ENCODE measurements around the gene ADAM10.

Gene ADAM10

DNA sequence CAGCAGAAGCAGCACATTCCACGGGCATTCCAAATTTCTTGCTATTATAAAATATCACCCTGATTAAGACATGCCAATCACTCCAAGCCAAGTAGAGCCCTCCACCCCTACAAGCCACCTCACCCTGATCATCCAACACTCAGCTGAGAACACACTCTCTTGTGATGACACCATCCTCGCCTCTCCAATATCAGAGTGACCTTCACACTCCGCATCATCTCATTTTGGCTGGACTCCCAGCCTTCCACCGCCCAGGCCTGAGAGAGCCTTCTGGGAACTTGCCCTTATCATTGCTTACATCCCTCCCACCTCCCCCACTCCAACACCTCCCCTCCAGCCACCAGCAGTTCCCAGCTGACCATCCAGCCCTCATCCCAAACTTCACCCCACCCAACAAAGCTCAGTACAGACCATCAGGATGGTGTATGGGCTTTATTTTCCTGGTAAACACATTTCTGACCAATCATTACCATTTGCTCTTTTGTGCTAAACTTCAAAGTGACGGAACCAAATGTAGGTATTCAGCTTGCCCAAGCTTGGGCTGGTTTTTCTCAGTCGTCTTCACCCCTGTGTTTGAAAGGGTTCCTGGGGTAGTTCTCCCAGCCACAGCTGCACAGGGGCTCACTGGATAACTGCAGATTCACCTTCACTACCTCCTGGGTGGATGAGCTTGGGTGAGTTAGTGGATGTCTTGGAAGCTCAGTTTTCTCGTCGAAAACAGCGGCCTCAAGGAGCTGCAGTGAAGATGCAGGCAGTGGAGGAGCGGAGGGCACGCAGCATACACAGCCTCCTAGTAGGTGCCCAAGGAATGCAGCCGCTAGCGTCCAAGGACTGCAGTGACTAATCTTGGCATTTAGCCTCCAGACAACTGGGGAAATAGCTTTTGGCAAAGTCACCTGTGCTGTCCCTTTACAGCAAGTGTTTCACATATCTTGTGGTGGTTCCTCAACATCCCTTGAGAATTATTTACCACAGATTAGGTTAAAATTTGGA lies 202.6 kb downstream of the ADAM10 start:
- TF ChIP-seq, protein P1, sequence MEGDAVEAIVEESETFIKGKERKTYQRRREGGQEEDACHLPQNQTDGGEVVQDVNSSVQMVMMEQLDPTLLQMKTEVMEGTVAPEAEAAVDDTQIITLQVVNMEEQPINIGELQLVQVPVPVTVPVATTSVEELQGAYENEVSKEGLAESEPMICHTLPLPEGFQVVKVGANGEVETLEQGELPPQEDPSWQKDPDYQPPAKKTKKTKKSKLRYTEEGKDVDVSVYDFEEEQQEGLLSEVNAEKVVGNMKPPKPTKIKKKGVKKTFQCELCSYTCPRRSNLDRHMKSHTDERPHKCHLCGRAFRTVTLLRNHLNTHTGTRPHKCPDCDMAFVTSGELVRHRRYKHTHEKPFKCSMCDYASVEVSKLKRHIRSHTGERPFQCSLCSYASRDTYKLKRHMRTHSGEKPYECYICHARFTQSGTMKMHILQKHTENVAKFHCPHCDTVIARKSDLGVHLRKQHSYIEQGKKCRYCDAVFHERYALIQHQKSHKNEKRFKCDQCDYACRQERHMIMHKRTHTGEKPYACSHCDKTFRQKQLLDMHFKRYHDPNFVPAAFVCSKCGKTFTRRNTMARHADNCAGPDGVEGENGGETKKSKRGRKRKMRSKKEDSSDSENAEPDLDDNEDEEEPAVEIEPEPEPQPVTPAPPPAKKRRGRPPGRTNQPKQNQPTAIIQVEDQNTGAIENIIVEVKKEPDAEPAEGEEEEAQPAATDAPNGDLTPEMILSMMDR (IDR thresholded peaks at IDR 0.05; ENCODE audit: extremely low read depth, missing control alignments), result no peak
- no peak for DNase-seq (ENCODE audit: low spot score)

DNA sequence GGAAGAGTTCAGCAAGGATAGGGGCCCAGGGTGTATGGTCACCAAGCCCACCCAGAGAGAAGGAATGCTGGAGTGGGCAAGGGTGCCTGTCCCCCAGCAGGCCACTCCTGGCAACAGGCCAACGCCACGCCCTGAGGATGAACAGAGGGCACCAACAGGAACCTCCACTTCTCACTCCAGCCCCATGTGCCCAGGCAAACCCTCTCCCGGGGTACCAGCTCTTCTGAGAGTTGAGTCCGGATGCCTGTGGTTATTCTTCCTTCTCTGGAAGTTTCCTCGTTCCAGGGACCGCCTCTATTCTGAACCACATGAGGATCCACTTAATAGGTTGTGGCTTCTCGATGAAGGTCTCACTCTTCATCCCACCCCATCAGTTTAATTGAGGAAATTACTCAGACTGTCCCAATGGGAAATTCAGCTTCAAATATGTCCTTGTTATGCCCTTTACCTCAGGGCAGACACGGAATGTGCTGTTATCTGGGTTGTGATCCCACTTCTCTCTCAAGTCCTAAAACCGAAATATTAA lies 203.4 kb downstream of the ADAM10 start:
- DNase-seq (ENCODE audit: low spot score), result no peak
- TF ChIP-seq, protein P1 (IDR thresholded peaks at IDR 0.05; ENCODE audit: extremely low read depth, missing control alignments), result no peak

DNA sequence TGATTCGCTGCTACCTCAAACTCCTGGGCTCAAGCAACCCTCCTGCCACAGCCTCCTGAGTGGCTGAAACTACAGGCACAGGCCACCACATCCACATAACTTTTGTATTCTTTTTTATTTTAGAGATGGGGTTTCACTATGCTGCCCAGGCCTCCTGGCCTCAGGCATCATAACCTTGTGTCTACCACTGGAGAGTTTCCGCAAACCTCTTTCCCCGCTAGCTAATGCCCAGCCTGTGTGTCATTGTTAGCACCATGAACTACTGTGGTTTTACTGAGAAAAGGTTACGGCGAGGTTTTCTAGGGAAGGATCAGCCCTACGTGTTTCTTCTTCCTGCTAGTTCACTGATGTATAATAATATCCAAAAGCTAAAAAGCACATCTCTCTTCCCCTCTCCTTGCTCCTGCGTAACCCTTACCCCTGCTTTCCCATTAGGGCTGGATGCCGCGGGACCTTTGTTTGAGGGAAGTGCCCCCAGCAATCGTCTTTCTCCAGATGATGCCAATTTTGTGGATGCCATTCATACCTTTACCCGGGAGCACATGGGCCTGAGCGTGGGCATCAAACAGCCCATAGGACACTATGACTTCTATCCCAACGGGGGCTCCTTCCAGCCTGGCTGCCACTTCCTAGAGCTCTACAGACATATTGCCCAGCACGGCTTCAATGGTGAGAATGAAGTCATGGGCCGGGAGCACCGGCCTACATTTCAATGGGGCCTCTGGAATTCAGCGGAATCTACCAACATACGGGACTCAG lies 204.0 kb downstream of the ADAM10 start:
- no peak for DNase-seq (ENCODE audit: low spot score)
- TF ChIP-seq, protein P1 (IDR thresholded peaks at IDR 0.05; ENCODE audit: extremely low read depth, missing control alignments), result no peak

DNA sequence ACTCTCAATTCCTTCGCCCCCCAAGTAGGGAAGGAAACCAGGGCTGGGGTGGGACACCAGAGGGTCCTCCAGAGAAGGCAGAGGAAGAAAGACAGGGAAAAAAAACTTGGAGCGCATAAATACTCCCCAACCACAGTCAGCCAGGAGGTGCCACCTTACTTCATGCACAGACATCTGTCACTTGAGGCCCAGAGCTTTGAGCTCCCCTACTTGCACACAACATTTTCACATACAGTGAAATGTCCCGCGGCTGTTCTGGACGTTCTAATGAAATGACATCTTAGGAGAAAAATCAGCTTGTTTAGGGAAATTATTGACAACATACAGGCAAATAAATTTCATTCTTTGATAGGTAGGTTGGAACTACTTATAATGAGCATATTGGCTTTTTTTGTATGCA lies 204.8 kb downstream of the ADAM10 start:
- no peak for DNase-seq (ENCODE audit: low spot score)
- TF ChIP-seq, protein P1 (IDR thresholded peaks at IDR 0.05; ENCODE audit: extremely low read depth, missing control alignments), result no peak

DNA sequence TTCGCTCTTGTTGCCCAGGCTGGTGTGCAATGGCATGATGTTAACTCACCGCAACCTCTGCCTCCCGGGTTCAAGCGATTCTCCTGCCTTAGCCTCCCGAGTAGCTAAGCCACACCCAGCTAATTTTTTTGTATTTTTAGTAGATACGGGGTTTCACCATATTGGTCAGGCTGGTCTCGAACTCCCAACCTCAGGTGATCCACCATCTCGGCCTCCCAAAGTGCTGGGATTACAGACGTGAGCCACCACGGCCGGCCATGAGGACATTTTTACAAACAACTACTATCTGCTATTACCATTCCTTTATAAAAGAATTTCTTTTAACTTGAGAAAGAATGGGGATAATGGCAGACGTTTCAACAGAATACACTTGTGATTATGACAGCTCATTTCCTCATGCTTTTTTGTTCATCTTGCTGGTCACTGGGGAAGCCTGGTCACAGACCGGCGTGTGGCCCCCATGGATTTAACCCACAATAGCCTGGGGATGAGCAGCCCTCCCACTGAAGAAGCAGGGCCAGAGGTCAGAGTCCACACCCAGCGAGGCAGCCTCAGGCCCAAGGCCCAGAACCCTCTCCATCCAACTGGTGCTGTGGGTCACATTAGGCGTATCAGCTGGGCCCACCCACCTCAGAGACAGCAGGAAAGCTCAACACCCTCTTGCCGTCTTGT lies 205.7 kb downstream of the ADAM10 start:
- TF ChIP-seq, protein P1 (IDR thresholded peaks at IDR 0.05; ENCODE audit: extremely low read depth, missing control alignments), result no peak
- DNase-seq (ENCODE audit: low spot score), result no peak

DNA sequence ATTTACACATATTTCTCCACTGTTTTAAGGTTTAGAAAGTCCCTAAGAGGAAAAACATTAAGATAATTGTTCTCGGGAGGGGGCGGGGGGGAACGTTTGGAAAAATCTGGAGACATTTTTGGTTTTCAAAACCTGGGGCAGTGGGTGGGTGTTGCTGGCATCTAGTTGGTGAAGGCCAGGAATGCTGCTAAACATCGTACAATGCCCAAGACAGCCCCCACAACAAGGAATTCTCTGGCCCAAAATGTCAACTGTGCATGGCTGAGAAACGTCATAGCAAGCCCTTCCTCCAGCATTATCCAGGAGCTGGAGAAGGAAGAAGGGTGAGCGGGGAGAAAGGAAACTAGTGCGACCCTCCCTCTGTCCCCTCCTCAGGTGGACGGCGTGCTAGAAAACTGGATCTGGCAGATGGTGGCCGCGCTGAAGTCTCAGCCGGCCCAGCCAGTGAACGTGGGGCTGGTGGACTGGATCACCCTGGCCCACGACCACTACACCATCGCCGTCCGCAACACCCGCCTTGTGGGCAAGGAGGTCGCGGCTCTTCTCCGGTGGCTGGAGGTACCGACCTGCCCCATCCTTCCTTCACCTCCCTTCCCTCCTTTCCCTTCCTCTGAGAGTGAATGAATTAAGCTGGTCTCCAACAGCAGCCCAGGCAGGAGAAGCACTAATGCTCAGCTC lies 208.0 kb downstream of the ADAM10 start:
- no peak for DNase-seq (ENCODE audit: low spot score)
- TF ChIP-seq, protein P1 (IDR thresholded peaks at IDR 0.05; ENCODE audit: extremely low read depth, missing control alignments), result no peak

Measured in GM20000 (cell line).